GM08714 (cell line): ENCODE results near the gene ACADVL.
"Not testable (repeated sequence)": the region's sequence is repeated elsewhere in the genome, so short reads cannot be mapped to it uniquely, and the experiment has no call there.

Source experiments
- H3K4me3 ChIP-seq: fragments of 200-500 bp; sonication (Bioruptor generic); 2 replicates; pipeline ENCODE4 v1.5.1; 2014; ENCODE audit warnings: mild to moderate bottlenecking, low read length, inconsistent platforms
- ZNF274 ChIP-seq: IDR thresholded peaks from 2 replicates; pipeline ENCODE4 v1.6.1; 2012; ENCODE audit warnings: mild to moderate bottlenecking, low read depth, low read length

Gene ACADVL

DNA sequence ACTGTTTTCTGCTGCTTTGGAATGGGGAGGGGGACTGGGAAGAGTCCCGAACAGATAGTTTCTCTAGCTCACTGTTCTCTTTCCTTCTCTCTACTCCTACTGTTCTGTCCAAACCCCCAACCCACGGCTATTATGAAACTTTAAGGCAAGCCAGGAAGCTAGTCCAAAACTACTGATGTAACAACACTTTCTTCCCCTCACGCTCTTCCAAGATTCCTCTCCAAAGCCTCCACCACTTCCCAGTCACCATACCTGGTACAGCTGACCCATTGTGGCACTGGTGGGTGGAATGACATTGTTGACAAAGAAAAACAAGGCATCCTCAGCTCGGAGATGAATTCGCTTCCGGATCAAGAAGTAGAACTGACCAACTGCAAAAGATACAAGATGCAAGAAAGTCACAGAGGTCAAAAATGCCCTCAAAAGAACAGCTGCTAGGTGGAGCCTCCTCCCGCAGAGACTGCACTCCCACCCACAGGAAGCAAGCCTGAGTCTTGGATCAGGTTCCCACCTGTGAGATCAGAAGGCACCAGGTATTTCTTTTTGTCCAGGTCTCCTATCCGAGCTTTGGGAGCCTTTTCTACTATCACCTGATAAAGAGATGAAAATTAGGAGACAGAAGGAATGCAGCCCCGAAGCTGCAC, 21.5 kb downstream of the ACADVL start:
- H3K4me3 ChIP-seq = peak overlapping the region; percentile 89
- TF ChIP-seq ZNF274 = no peak

DNA sequence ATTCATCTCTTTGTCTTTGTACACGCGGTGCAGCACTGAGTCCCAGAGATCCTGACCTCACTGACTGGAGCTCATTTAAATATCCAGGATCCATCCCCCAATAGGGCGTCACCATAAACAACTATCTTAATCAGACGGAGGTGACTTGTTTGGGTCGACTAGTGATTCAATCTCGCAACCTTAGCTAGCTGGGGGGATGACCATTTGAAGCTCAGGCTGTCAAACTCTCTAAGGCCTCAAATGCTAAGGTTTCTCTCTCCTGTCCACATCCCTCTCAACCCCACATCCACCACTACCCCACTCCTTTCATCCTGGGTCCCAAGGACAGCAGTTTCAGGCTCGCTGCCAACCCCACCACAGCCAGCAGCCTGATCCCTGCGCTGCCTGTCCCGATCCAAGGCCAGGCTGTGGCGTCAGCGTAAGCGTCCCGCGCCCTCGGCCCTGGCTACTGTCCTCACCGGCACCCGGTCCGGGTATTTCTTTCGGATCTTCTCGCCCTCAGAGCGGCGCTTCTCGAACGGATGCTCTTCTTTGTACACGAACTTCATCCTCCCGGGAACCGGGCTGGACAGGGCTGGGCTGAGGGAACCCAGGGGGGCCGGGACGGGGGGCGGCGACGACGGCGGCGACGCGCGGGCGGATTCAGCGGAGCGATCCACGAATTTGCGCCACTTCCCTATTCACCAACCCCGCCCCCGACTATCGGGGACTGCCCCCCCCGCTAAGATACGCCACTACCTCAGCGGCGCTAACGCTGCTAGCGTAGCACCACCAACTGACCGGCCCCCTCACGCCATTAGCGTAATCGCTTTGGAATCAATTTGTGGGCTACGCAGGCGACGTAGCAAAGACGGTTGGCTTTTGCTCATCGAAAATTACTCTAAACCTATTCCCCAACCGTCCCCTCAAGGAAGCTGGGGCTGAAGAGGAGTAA, 22.3 kb downstream of the ACADVL start, which contains the start of gene GABARAP:
Gene GABARAP, minus strand, starts transcription at position 667 of the 934 bp plus-strand sequence. Its CDS starts 119 bp downstream, at position 548.
- TF ChIP-seq ZNF274 = no peak
- H3K4me3 ChIP-seq = peak within 1 kb of the TSS; percentile 89

DNA sequence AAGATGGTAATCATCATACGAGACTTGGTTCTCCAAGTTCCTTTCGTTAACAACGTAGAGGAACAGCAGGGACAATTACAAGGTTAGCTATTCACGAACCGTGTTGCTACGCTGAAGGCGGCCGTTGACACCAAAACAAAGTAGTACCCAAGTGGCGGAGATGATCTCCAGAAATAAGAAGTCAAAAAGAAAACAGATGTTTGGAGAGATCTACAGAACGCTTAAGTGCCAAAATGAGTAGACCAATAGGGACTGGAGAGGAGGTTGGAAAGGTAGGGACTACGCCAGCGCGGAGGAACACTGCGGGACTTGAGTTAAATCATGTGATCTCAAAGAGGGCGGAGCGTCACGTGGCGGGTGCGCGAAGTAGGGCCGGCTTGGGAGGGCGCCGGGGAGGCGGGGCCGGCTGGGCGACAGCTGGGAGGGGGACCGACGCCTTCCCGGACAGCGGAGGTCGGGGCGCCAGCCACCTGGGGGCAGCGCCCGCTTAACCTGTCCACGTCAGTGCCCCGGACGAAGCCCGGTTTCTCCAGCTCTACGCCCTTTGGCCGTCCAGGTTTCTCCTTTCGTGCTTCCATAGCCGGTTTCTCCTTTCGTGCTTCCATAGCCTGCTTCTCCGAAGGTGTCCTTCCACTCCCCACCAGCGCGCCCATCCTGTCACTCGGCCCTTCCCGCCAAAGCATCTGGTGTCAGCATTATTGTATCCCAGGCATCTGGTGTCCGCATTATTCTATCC, 23.1 kb downstream of the ACADVL start:
- H3K4me3 ChIP-seq = peak overlapping the region; percentile 89
- no peak for TF ChIP-seq ZNF274

DNA sequence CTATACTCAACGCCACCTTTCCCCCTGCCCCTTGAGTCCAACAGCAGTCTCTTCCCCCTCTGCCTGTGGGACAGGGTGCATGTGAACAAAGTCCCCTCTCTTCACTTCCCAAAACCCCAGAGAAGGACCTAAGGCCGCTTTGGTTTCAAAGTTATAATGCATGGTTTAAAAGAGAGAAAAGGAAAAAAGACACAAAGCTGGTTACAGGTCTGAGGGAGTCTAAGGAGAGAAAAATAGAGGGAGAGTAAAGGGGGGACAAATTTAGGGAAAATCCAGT, 23.7 kb downstream of the ACADVL start:
- no peak for TF ChIP-seq ZNF274
- peak overlapping the region; percentile 89; the same call in 1 of the 2 replicates for H3K4me3 ChIP-seq

DNA sequence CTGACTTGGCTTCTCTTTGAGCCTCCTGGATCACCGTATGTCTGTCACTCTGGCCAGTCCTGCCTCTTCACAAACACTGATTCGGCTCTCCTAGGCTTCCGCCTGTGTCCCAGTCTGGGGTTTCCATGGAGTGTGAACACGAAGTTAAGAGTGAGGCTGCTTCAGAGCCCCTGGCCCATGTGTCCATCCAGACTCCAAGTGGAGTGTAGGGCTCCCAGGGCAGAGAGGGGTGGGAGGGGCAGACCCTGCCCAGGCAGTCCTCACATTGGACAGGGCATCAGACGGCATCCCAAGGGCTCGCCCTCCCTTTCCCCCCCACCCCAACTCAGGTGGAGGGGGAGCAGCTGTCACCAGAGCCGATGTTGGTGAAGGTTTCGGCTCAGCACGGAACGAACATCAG, 24.1 kb downstream of the ACADVL start:
- H3K4me3 ChIP-seq = not testable (repeated sequence)

DNA sequence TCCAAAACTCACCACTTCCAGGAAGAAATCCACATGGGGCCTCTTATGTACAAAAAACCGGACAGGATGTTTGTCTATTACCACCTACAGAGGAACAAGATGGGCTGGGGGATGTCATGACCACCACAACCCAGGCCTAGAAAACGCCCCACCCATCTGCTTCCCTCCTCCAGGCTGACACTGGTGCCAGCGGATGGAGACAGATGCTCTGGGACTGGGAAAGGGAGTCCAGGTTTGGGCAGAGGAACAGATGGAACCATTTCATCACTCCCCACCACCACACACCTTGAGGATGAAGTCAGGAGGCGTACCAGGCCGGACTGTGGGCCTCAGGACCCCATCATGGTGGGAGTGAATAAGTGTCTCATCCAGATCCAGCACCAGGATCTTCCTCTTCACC, 27.0 kb downstream of the ACADVL start:
- no peak overlapping the region for H3K4me3 ChIP-seq
- TF ChIP-seq ZNF274 = no peak

DNA sequence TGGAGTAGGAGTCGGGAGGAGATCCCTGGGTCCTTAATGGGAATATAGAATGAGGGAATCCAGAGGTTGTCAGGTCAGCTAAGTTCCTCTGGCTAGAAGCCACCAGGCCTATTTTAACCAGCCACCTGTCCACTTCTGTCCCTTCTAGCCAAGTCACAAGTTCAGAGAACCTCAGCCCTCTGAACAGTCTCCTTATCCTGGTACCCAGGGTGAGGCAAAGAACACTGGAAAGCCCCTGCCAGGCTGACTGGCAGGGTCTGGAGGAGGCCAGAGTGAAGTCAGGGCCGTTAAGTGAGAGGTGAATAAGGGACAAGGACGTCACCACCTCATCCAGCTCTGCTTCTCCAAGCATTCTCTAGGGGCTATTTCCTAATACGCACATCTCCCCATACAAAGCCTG, 29.1 kb downstream of the ACADVL start:
- H3K4me3 ChIP-seq = no peak overlapping the region
- TF ChIP-seq ZNF274 = no peak

DNA sequence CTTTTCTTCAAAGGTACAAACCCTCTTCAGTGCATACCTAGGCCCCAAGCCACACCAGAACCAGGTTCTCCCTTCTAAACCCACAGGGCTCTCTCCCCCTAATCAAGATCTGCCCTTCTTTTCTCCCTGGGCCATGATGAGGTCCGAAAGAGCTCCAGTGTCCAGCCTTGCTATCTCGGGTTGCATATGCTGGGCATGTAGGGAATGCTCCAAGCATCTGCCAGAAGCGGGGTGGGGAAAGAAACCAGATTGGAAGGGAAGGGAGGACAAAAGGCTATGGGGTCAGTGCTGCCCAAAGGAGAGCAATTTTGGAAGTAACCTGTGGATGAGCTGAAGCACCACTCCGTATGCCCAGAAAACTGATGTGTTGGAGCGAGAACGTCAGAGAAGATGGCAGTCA, 29.5 kb downstream of the ACADVL start:
- no peak for TF ChIP-seq ZNF274
- no peak overlapping the region; the same call in 1 of the 2 replicates for H3K4me3 ChIP-seq

DNA sequence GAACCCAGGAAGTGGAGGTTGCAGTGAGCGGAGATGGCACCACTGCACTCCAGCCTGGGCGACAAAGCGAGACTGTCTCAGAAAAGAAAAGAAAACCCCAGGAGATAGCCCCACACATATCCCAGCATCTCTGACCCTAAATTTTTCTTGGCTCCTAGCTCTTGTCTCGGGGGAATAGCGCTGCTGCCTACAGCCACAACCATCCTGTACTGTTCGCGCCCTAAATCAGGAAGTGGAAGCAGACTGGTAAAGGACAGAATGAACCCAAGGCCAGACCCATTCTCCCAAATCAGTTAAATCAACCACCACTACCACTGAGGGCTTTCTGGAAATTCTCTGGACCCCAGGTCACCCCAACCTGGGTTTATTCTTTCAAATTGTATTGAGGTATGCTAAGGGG, 30.1 kb downstream of the ACADVL start:
- no peak for TF ChIP-seq ZNF274

DNA sequence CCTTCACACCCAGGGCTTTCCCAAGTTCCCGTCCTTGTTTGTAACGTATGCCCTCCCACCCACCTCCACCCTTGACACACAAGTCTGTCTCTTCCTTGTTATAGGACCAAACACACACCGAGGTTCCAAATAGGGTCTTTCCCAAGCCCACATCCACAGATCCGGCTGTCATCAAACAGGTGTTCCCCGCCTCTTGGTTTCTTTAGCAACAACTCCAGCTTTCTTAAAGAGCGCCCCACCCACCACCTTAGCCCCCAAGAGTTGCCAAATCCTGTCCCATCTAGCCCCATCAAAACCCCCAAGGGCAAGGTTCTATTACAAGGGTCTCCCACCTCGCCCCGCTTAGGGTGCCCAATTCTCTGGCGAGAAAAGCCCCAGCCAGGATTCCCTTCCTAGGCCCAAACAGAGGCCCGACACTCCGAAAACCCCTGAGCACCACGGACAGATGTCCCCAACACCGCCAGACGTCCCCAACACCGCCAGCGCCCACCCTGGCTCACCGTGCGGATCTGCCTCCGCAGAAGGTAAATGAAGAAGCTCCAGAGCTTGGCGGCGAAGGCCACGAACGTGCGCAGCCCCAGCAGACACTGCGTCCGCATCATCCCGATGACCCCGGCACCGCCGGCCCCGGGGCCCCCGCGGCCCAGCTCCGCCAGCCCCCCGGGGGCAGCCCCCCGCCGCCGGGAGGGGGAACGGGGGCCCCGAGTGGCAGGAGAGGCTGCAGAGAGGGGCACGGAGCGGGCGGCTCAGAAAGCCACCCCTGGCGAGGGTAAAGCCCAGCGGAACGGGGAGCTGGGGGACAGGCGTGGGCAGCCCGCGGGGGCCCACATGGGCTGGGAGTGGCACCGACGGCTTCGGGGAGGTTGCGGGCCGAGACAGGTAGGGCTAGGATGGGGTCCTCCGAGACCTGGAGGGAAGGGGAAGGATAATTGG, 31.2 kb downstream of the ACADVL start:
- peak overlapping the region; percentile 97 for H3K4me3 ChIP-seq

More for the DNA sequence above, 30.1 kb downstream of the ACADVL start:
- peak overlapping the region; percentile 97 for H3K4me3 ChIP-seq

DNA sequence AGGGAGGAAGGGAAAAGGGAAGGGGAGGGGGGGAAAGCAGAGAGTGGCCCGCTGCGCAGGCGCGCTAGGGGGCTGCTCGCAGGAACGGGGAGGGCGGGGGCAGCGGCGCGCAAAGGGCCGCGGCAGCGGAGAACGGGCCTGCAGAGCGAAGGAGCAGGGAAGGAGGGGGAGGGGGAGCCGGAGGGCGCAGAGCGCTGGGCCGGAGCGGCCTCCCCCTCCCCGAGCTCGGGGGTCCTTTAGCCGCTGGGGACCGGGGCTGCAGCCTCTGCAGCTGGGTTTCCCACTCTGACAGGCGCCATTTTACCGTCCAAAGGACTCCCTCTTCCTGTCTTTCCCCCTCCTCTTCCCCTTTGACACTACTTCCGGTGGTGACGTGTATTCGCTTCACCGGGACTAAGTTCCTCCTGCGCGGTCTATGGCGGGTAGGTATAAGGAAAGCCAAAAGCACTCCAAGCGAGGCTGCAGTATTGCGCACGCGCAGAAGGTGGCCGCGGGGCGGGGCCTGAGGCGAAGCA, 32.0 kb downstream of the ACADVL start, which contains the start of gene CTDNEP1:
Gene CTDNEP1, minus strand, starts transcription at position 74 of the 515 bp plus-strand sequence. CDS start 438 bp downstream, outside the sequence.
- TF ChIP-seq ZNF274 = no peak
- peak within 1 kb of the TSS; percentile 97 for H3K4me3 ChIP-seq

More for the DNA sequence above, 31.2 kb downstream of the ACADVL start:
- no peak for TF ChIP-seq ZNF274

DNA sequence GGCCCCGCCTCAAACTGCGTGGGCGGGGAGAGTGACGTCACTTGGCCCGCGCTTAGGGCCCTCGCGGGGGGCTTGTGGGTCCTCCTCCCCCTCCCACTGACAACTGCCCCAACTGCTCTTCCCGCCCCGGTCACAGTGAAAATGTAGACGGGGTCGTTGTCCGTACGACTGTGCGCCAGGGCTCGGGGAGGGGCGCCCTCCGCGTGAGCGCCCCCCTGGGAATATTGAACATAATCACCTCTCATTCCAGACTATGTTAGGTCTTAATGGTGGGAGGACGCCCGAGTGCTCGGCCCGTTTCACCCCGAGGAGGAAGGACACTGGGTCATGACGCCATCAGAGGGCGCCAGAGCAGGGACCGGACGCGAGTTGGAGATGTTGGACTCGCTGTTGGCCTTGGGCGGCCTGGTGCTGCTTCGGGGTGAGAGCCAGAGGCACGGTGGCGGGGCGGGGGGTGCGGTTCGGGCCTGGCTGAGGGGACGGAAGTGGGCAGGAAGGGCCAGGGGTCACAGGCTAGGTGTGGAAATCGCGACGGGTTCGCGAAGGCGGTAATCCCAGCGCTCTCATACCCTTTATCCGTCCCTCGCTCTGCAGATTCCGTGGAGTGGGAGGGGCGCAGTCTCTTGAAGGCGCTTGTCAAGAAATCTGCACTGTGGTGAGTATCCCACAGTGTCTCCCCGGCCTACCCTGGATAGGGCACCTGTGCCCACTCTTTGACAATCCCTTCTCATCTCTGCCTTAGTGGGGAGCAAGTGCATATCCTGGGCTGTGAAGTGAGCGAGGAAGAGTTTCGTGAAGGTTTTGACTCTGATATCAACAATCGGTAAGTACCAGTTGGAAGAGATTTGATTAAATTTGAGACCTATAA, 32.7 kb downstream of the ACADVL start, which contains the start of gene ELP5:
Gene ELP5, plus strand, starts transcription at position 40 of the 868 bp plus-strand sequence. Its CDS starts 336 bp downstream, at position 376.
- H3K4me3 ChIP-seq = peak within 1 kb of the TSS; percentile 97
- TF ChIP-seq ZNF274 = no peak
